SU-DHL-6 (cell line): Measurements from ENCODE around the gene MYO1D.

Experiments used
- EZH2phosphoT487 ChIP-seq: fragments of 200-600 bp; sonication (generic), shearing (Covaris generic); conservative IDR thresholded peaks from 2 replicates; pipeline ENCODE4 v1.6.1; 2018; ENCODE audit warnings: mild to moderate bottlenecking, antibody characterized with exemption, low read length, moderate library complexity, mixed read lengths
- TF ChIP-seq, protein P1 (sequence below): fragments of 200-600 bp; sonication (generic); IDR thresholded peaks from one replicate; pipeline ENCODE4 v1.5.1; 2017; ENCODE audit warnings: antibody characterized with exemption, mild to moderate bottlenecking, low read length, moderate library complexity; ENCODE audit not compliant: insufficient read depth, poor library complexity, severe bottlenecking

DNA sequence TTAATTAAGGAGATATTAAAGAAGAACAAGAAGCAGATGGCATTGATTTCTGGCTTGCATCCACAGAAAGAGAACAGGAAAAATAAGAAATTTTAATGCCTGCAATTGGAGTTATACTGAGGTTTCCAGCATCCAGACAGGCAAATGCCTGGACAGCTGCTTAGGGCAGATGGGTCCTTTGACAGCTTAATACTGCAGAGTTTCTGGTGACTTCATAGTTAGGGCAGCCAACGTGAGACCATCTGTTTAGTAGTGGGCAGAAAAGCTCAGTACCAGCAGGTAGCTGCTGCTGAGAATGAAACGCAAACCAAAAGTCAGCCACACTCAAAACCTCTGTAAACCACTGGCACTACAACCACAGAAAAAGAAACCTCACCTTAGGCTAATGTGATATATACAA lies 280.3 kb downstream of the MYO1D start:
- TF ChIP-seq, protein P1, sequence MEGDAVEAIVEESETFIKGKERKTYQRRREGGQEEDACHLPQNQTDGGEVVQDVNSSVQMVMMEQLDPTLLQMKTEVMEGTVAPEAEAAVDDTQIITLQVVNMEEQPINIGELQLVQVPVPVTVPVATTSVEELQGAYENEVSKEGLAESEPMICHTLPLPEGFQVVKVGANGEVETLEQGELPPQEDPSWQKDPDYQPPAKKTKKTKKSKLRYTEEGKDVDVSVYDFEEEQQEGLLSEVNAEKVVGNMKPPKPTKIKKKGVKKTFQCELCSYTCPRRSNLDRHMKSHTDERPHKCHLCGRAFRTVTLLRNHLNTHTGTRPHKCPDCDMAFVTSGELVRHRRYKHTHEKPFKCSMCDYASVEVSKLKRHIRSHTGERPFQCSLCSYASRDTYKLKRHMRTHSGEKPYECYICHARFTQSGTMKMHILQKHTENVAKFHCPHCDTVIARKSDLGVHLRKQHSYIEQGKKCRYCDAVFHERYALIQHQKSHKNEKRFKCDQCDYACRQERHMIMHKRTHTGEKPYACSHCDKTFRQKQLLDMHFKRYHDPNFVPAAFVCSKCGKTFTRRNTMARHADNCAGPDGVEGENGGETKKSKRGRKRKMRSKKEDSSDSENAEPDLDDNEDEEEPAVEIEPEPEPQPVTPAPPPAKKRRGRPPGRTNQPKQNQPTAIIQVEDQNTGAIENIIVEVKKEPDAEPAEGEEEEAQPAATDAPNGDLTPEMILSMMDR, result no peak
- no peak for TF ChIP-seq EZH2phosphoT487
